Stimulated activated CD4-positive, alpha-beta T cell treated with anti-CD3 and anti-CD28 coated beads, Interleukin-4, amount 100 ng/mL, for 48 hours (primary cell): Measurements from ENCODE around the gene URB1.
"Not testable (repeated sequence)": the region's sequence is repeated elsewhere in the genome, so short reads cannot be mapped to it uniquely, and the experiment has no call there.

ENCODE experiments used
- DNase-seq, 2 donors: peaks; one replicate each; pipeline ENCODE4 v3.0.0-alpha.2; 2020; ENCODE audit warnings: low read depth in 2 of 2

Gene URB1

DNA sequence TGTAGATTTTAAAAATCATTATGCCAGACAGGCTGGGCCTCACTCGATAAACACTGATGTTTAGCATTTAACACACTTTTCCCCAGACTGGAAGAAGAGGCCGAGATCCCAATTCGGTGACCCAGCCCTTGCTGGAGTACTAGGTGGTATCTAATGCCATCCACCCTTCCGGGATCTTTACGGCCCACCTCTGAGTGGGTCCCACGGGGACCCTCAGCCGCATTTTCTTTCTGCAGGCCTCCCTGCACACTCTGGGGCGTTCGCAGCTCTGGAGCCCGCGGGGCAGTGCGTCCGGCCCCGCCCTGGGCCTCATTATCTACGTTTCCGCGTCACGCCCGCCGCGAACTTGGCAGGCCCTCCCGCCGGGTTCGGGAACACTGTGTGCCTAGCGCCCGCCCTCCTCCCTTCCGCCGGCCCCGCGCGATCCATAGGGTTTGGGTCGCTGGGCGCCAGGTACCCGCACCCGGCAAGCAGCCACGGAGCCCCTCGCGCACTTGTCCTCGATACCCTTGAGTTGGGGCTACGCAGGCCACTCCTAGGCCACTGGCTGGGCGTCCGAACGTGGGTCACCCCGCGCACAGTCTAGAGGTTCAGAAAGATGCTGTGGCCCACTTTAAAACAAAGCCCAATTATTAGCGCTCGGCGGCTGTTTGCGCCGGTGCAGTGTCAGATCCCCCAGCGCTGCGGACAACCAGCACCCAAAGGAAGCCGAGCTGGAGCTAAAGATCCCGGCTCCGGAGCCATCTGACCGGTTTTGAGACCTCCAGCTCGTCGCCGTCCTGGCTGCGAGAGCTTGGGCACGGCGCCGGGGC is 18.7 kb upstream of the URB1 start:
- peak; percentile 56 to 70 for DNase-seq

DNA sequence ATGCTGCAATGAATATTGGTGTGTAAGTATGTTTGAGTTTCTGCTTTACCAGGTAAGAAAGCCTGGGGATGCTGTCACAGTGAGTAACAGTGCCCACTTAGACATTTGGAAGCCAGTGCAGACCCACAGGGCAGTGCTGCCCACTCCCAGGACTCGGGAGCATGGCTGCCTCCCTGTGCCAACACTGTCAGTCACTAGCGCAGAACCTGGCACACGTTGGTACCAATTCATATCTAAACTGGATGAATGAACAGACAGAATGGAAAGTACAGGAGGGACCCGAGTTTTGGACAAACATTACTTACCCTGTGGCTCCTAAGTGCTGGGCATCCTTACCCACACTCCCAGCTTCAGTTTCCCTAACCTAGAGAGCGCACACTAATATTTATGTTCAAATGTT is 18.1 kb upstream of the URB1 start:
- no peak for DNase-seq

DNA sequence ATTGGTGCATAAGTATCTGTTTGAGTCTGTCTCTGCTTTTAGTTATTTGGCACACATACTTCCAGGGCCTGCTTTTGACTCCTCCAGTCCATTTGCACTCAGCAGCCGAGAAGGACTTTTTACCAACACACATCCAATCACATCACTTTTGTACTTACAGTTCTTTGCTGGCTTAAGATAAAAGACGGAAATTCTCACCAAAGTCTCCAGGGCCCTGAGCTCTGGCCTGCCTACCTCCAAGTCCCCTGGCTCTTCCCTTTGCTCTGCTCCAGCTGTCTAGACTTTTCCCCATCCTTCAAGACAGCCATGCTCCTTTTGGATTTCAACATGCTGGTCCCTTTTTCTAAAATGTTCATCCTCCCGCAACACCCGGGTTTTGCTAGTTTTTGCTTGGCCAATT is 17.5 kb upstream of the URB1 start:
- no peak for DNase-seq

DNA sequence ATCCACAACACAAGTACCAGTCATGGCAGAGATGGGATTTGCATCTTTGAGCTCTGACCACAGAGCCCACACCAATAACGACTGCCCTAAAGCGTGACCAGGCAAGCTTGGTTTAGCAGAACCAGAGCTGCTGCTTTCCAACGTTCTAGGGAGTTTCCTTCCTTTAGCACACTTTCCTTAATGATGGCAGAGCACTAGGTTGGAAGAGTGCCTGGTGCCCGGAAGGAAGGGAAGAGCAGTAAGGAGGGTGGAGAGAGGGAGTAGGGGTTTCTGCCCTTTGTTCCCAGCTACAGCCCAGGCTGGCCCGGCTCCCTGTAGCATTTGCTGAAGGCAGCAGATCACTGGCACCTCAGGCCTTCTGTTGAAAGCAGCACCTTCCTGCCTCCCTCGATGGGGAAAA is 13.6 kb upstream of the URB1 start:
- no peak for DNase-seq

DNA sequence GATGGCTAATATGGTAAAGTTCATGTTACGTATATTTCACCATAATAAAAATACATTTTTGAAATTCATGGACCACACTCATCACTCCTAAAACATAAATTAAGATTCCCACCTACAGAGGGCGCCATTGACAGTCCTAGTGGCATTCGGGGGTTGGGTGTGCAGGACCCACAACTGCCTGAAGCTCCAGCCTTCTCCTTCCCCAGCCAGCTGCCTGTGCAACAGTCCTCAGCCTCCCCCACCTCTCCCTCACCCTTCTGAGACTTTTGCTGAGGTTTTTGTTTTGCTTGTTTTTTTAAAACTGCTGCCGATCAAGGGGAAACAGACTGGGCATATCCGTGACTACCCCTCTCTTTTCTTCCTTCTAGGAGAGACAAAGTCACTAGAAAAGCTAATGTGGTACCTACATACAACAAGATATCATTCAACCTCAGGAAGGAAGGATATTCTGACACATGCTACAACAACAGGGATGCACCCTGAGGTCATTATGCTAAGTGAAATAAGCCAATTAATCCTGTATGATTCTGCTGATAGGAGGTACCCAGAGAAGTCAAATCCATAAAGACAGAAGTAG is 10.5 kb upstream of the URB1 start:
- DNase-seq = peak; percentile 29 to 49

DNA sequence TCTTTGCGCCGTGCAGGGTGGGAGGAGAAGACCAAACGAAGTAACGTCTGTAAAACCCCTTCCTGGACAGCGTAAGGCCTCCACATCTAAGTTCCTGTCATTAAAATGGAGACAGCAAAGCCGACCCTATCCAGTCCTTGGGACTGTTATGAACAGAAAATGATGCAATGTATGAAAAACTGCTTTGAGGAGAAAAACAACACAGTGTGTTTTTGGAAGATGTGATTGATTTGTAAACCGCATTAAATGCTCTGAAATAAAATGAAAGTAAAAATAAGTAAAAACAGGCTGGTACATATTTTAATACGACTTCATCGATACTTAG is 827 bp upstream of the URB1 start:
- no peak for DNase-seq

DNA sequence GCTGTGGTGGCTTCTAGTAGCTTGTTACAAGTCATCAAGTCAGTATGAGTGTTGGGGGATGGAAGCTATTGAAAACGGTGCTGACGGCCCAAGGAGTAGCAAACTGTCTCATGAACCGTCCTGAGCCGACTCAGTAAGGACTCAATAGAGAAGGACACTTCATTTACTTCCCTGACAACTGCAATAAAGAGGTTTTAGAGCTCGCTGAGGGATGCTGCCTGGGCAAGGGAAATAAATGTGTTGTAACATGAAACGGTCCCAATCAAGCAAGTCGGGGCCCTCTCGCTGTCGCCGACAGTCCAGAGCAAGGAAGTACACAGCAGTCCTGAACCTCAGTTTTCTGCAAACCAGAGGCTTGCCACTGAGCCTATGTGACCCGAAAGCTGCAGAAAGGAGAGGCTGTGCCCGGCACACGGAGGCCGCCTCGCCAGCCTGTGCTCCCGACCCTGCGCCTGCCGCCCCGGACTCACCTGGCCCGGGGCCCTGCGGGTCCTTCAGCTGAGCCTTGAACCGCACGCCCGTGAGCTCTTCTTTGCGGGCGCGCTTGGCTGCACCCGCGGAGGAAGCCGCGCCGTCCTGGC is 423 bp downstream of the URB1 start:
- no peak for DNase-seq

DNA sequence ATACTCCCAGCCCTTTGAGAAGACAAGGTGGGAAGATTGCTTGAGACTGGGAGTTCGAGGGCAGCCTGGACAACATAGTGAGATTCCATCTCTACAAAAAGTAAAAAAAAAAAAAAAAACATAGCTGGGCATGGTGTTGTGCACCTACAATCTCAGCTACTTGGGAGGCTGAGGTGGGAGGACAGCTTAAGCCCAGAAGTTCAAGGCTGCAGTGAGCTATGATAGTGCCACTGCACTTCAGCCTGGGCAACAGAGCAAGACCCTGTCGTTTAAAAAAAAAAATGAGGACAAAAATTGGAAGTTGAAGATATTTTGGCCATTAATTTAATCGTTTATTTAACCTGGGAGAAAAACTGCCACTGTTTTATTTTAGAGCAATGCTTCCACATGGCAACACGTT is 1.1 kb downstream of the URB1 start:
- no peak for DNase-seq

DNA sequence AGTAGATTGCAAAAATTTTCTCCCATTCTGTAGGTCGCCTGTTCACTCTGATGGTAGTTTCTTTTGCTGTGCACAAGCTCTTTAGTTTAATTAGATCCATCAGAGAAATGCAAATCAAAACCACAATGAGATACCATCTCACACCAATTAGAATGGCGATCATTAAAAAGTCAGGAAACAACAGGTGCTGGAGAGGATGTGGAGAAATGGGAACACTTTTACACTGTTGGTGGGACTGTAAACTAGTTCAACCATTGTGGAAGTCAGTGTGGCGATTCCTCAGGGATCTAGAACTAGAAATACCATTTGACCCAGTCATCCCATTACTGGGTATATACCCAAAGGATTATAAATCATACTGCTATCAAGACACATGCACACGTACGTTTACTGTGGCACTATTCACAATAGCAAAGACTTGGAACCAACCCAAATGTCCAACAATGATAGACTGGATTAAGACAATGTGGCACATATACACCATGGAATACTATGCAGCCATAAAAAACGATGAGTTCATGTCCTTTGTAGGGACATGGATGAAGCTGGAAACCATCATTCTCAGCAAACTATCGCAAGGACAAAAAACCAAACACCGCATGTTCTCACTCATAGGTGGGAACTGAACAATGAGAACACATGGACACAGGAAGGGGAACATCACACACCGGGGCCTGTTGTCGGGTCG is 2.1 kb downstream of the URB1 start:
- DNase-seq = not testable (repeated sequence)

DNA sequence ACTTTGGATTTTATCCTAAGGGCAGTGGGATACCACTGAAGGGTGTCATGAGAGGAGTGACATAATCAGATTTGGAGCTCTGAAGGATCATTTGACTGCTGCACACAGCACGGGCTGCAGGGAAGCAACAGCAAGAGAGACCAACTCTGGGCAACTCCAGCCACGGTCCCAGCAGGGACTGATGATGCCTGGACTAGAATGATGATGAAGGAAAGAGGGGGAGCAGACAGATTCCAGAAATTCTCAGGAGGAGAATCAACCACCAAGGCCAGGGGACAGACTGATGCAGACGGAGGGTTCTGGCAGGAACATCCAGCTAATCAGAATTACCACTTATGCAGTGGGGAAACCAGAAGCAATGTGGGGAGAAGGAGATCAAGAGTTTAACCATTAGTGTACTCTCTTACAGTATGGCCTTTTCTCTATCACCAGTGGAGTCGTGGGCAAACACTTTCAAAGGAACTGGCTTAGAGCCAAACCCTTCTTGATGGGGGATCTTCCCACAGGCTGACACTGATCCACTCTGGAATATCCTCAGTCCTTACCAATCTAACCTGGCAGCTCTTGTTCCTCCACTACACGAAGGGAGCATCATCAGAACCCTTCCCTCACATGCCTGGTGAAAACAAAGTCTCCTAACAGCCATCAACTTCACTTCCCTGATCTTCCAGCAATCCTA is 3.3 kb downstream of the URB1 start:
- DNase-seq = no peak

DNA sequence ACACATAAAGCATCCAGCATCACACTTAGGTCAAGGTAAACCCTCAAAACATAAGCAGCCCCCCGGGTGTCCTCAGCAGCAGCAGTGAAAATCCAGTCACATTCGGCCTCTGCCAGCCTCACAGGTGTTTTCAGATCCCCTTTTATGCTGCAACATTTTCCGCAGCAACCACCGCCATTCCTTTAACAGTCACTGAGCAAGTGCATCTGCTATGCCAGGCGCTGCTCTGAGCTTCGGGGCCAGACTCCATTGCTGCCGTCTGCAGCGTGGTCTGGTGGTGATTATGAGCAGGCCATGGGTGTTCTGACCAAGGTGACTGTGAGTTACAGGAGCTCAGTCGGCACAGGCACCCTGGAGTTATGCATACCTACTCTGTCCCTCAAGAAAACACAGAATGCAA is 4.5 kb downstream of the URB1 start:
- DNase-seq = no peak

DNA sequence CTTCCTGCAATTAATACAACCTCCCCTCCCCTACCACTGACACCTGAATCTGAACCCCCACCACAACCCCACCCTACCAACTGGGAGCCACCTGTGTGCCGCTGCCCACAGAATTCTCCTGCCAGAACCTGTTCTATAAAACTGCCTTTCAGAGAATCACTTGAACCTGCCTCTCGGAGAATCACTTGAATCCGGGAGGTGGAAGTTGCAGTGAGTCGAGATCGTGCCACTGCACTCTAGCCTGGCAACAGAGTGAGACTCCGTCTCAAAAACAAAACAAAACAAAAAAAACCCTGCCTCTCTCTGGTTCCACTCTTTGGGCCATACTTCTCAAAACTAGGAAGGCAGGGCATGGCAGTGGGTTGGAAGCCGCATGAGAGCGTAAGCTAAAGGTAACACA is 5.7 kb downstream of the URB1 start:
- DNase-seq = no peak

DNA sequence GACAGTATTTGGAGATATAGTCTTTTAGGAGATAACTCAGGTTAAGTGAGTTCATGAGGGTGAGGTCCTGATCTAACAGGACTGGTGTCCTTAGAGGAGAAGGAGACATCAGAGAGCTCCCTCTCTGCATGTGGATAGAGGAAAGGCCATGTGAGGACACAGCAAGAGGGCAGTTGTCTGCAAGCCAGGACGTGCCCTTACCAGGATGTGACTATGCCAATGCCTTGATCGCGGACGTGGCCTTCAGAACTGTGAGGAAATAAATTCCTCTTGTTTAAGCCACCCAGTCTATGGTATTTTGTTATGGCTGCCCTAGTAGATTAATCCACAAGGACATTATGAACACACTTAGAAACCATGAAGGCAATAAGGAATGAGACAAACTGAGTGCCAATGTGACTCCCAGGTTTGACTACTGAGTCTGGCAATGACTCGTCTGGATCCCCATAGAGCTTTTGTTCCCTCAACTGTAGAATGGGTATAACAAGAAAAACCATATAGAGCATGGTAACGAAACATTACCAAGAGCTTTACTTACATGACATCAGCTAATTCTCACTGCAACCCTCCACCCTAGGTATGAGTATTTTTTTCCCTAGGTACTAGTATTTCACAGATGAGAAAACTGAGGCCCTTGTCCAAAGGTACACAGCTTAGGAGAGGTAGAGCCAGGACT is 6.5 kb downstream of the URB1 start:
- DNase-seq = no peak

DNA sequence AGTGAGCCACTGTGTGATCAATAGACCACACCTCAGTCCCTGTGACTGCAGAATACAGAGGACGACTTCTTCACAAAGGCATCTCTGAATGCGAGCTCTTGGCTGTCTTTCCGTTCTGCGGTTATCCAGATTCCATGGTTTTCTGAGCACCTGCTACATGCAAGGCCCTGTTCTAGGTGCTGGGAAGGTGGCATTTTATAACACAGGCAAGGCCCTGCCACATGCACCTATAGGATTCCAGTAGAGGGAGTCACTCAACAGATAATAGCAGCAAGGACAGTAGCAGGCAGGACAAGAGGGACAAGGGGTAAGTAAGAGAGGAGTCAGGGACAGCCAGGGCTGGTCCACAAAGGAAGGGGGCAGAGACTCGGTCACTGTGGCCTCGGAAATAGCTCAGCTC is 9.0 kb downstream of the URB1 start:
- no peak for DNase-seq

DNA sequence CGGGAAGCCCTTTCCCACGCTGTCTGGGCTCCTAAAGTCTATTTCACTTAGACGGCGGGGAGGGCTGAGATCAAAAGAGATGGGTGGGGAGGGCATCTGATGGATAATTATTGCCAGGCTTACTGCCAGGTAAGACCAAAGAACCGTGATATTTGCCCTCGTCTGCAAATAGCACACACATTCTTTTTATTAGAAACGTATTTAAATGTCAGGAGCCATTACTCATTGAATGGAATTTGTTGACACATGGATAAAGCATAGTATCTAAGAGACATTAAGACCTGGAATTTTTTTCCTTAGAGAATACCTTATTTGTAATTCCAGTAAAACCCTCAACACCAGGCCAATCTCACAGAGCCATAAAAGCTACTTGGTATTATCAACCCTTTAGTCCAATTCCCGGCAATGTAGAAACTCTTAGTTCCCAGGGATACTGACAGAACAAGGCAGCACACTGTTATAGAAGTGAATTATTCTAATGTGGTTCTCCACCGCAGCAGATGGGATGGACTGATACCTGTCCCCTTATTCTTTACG is 10.6 kb downstream of the URB1 start:
- no peak for DNase-seq

DNA sequence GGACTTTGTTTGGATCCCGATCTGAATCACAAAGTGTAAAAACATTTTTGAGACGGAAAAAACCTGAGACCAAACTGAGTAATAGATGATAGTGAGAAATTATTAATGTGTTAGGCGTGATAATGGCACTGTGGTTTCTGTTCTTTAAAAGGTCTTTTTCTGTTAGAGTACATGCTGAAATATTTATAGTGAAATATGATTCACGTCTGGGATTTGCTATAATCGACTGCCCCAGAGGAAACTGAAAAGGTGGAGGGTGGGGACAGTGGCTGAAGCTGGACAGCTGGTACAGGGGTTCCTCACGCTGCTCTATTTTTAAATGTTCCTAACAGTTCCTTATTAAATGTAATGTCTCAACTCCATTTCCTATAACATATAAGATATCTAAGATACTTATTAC is 11.2 kb downstream of the URB1 start:
- no peak for DNase-seq

DNA sequence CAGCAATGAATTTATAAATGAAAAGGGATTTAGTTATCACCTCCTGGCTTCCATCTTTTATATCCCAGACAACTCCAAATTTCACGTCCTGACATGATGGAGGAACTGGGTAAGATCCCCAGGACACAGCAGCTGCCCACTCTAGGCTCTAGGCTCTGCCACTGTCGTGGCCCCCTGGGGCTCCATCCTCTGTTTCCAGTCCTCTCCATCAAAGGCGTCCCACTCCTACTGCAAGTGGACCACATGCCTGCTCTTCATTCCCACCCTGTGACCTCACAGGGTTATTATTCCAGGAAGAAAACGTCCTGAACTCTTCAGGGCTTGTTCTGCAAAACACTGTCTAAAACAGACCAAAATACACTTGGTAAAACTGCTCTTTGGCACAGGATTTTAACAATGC is 11.9 kb downstream of the URB1 start:
- DNase-seq = no peak

DNA sequence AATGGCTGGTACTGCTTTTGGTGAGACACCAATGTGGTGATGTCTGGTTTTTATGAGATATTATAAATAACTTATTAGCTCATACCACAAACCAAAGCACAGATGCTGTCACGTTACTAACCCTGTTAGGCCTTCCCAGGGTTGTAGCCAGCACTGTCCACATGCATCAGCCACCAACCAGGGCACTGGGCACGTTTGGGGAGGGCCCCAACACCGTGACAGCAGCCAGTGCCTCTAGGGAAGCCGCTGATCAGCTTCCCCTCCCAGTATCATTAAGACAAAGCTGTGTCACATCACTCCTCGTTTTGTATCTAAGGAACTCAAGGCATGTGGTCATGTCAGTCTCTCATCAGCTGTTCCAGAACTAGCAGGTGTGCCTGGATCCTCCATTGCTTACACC is 13.9 kb downstream of the URB1 start:
- no peak for DNase-seq

DNA sequence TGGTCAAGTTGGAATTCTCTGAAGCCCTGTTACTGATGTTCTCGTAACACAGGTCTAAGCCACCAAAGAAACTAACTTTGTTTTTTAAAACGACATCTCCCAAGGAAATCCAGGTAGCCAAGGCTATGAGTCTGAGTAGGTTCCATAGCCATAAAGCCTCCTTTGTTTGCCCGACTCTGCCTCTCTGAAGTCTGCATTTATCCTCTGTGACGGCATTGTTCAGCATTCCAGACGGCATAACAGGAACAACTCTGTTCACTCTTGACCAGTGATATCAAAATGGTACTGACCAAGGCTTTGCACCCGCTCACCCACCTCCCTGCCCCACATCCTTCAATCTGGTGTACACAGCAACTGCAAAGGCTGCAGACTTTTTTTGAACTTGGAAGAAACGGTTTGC is 14.8 kb downstream of the URB1 start:
- DNase-seq = no peak

DNA sequence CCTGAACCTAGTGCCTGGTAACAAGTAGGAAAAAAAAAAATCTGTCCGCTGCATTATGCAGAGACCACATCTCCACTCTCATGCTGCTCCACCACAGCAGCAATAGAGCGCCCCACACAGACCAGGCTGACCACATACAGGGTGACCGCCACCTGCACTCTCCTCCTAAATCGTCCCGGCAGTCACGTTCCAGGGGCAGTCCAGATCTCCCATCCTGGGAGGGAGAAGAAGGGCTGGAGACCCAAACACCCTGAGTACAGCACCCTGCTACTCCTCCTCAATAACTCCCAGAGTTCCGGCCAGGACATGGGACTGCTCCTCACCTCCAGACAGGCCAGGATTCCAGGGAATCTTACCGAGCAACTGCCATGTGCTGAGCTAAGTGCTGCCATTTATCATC is 15.3 kb downstream of the URB1 start:
- no peak for DNase-seq

DNA sequence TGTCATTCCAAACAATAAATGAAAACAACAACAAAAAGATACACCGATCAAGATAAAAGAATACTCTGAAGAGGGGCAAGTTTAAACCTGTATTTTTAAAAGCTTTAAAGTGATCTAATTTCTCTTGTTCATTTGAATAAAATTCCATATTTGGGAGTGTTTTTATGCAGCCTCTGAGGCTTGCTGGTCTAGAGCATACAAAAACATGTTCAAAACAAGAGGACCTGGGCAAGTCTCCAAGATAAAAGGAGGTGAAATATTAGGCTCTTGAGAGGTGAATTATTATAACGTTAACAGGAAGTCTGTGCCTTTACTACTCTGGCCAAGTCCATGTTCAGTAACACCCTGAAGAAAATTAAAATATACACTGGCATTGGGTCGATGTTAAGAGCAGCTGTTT is 20.1 kb downstream of the URB1 start:
- DNase-seq = no peak

DNA sequence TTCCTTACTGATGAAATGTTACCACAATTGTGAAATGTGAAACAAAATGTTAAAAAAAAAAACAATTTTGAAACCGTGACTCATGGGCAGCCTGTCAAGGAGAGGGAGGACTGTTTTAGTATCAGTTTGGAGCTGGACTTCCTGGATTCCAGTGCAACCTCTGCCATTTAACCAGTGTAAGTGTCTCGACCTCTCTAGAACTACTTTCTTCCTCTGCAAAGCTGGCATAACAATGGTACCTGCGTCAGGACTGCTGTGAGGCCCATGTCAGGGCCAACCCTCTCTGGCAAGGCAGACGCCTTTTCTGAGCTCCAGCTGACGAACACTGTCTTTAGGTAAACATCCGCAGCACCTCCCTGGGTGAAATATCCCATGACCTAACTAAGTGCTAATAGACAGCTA is 20.9 kb downstream of the URB1 start:
- no peak for DNase-seq
